Ishikawa (cell line): ENCODE data around the gene RDH8.

Experiments
- EGR1 ChIP-seq: IDR thresholded peaks from 2 replicates; pipeline ENCODE4 v1.6.1; 2012
- EP300 ChIP-seq: IDR thresholded peaks from 2 replicates; pipeline ENCODE4 v1.6.1; 2012; ENCODE audit warnings: borderline replicate concordance
- FOXM1 ChIP-seq: IDR thresholded peaks from 2 replicates; pipeline ENCODE4 v1.6.1; 2012; ENCODE audit warnings: low read depth, borderline replicate concordance
- NFIC ChIP-seq: IDR thresholded peaks from 2 replicates; pipeline ENCODE4 v1.6.1; 2012
- REST ChIP-seq: IDR thresholded peaks from 2 replicates; pipeline ENCODE4 v1.6.1; 2012; ENCODE audit warnings: low read depth, mild to moderate bottlenecking
- TAF1 ChIP-seq: IDR thresholded peaks from 2 replicates; pipeline ENCODE4 v1.6.1; 2012; ENCODE audit warnings: low read depth, mild to moderate bottlenecking
- TCF12 ChIP-seq: IDR thresholded peaks from 2 replicates; pipeline ENCODE4 v1.6.1; 2012; ENCODE audit warnings: low read depth
- TEAD4 ChIP-seq: IDR thresholded peaks from 2 replicates; pipeline ENCODE4 v1.6.1; 2012
- USF1 ChIP-seq: IDR thresholded peaks from 2 replicates; pipeline ENCODE4 v1.6.1; 2012
- YY1 ChIP-seq: IDR thresholded peaks from 2 replicates; pipeline ENCODE4 v1.6.1; 2012; ENCODE audit warnings: low read depth
- TF ChIP-seq, protein P1 (sequence below): IDR thresholded peaks from 2 replicates; pipeline ENCODE4 v1.6.1; 2012

- no peak for TF ChIP-seq EP300
- TF ChIP-seq, protein P1, sequence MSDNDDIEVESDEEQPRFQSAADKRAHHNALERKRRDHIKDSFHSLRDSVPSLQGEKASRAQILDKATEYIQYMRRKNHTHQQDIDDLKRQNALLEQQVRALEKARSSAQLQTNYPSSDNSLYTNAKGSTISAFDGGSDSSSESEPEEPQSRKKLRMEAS: no peak
- TF ChIP-seq USF1: no peak
- no peak for TF ChIP-seq NFIC
- TF ChIP-seq EGR1: no peak
- no peak for TF ChIP-seq TAF1
- no peak for TF ChIP-seq FOXM1
- TF ChIP-seq REST: no peak
- TF ChIP-seq TCF12: no peak
- no peak for TF ChIP-seq TEAD4
- TF ChIP-seq YY1: no peak
These were observed 3.5 kb upstream of the RDH8 start for GRCh38 chr19:10009714-10010224.
